ENCODE results near the gene ITFG1. TPM values are rescaled to one million over a fixed set of nuclear protein-coding genes. Genes with fewer than 3 reads are reported as not detected.
"Not testable (repeated sequence)": the region's sequence is repeated elsewhere in the genome, so short reads cannot be mapped to it uniquely, and the experiment has no call there.

The ITFG1 gene
- total RNA-seq, 1 experiment from 2014 or later: 18.0 TPM

DNA sequence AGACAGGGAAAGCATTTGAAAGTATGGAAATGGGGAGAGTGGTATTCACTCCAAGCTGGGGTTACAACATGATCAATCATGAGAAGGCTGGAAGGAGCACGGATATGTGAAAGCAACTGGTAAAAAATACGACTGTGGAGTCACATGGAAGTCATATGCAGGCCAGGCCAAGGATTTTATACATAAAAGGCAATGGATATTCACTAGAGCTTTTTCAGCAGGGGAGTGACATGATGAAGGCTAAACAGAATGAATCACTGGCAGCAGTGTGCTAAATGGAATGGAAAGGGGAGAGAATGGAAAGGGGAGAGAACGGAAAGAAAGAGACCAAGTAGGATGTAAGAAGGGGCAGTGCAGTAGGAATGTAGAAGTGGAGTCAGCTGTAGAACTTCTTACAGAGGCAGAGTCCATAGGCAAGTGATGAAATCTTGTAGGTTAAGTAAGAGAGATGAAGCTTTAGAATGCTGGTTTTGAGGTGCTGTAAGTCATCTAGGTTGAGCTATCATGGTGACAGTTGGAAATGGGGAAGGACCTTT is 304.1 kb downstream of the ITFG1 start:
- TF ChIP-seq, protein P1, sequence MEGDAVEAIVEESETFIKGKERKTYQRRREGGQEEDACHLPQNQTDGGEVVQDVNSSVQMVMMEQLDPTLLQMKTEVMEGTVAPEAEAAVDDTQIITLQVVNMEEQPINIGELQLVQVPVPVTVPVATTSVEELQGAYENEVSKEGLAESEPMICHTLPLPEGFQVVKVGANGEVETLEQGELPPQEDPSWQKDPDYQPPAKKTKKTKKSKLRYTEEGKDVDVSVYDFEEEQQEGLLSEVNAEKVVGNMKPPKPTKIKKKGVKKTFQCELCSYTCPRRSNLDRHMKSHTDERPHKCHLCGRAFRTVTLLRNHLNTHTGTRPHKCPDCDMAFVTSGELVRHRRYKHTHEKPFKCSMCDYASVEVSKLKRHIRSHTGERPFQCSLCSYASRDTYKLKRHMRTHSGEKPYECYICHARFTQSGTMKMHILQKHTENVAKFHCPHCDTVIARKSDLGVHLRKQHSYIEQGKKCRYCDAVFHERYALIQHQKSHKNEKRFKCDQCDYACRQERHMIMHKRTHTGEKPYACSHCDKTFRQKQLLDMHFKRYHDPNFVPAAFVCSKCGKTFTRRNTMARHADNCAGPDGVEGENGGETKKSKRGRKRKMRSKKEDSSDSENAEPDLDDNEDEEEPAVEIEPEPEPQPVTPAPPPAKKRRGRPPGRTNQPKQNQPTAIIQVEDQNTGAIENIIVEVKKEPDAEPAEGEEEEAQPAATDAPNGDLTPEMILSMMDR (conservative IDR thresholded peaks at IDR 0.05): no peak
- H3K27me3 Mint-ChIP-seq (ENCODE audit: low read depth): no peaks in the 10 kb centered on the region
- no peak overlapping the region for H2AK5ac ChIP-seq (ENCODE audit: insufficient read length, low read length)

DNA sequence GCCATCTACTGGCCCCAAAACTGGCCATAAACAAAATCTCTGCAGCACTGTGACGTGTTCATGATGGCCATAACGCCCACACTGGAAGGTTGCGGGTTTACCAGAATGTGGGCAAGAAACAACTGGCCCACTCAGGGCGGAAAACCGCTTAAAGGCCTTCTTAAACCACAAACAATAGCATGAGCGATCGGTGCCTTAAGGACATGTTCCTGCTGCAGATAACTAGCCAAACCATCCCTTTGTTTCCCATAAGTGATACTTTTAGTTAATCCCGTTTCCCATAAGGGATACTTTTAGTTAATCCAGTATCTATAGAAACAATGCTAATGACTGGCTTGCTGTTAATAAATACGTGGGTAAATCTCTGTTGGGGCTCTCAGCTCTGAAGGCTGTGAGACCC is 308.4 kb downstream of the ITFG1 start:
- H2BK15ac ChIP-seq (ENCODE audit: low read depth, low read length); H3K4me2 ChIP-seq (ENCODE audit: insufficient read depth, insufficient read length, low read length); H3K56ac ChIP-seq (ENCODE audit: insufficient read length, low read depth, low read length); H3K23ac ChIP-seq (ENCODE audit: insufficient read length, low read depth, low read length); H4K20me1 ChIP-seq (ENCODE audit: control insufficient read depth, insufficient read depth, insufficient read length); H3K23me2 ChIP-seq (ENCODE audit: insufficient read length, low read depth, low read length, poor library complexity, severe bottlenecking); DNase-seq; H2BK5ac ChIP-seq (ENCODE audit: insufficient read length, low read length); H3K9me3 ChIP-seq (ENCODE audit: control insufficient read depth, low read depth, low read length); H2AK5ac ChIP-seq (ENCODE audit: insufficient read length, low read length); H3K9ac ChIP-seq (ENCODE audit: extremely low read depth, insufficient read length, low read length); H3K4me3 Mint-ChIP-seq; H3K18ac ChIP-seq (ENCODE audit: insufficient read length, low read depth, low read length); H3K27ac Mint-ChIP-seq; H3T11ph ChIP-seq (ENCODE audit: low read length); H3K79me2 ChIP-seq (ENCODE audit: insufficient read depth, low read length); H2AFZ ChIP-seq (ENCODE audit: low read length); H2BK120ac ChIP-seq (ENCODE audit: low read depth, low read length, poor library complexity, severe bottlenecking); H3K4ac ChIP-seq (ENCODE audit: low read depth, low read length); H2BK12ac ChIP-seq (ENCODE audit: insufficient read length, low read depth, low read length); H3K27me3 Mint-ChIP-seq (ENCODE audit: low read depth); H3K79me1 ChIP-seq (ENCODE audit: insufficient read depth, low read depth, low read length, poor library complexity, severe bottlenecking); H3K14ac ChIP-seq (ENCODE audit: insufficient read depth, low read length); H4K8ac ChIP-seq (replicated peaks; ENCODE audit: insufficient read length, low read depth, low read length); H2BK20ac ChIP-seq (ENCODE audit: low read depth, low read length, poor library complexity, severe bottlenecking); H4K91ac ChIP-seq (ENCODE audit: insufficient read length, low read depth, low read length); H3K27me3 ChIP-seq (ENCODE audit: insufficient read depth, low read length); H4K5ac ChIP-seq (ENCODE audit: insufficient read length, low read depth, low read length); H3K4me1 Mint-ChIP-seq; H3K27ac ChIP-seq (ENCODE audit: insufficient read length, low read depth, low read length); H3K4me1 ChIP-seq (ENCODE audit: insufficient read depth, low read length): not testable (repeated sequence)
- Mint-ChIP-seq H3K9me3 (peaks cover 23 to 32% of the 10 kb centered on the region in 2 experiments), H3K36me3 (ENCODE audit: insufficient read depth in 1 of 3, low read depth in 3 of 3) (peaks cover 24 to 42% (median 37%) of the 10 kb centered on the region in 3 experiments)
- no CpG with 5 or more reads among the region's 9 CpGs for WGBS (ENCODE audit: extremely low coverage, insufficient read length, low lambda C conversion rate)

More for the DNA sequence above, 304.1 kb downstream of the ITFG1 start:
- Histone ChIP-seq H3K4me2 (ENCODE audit: insufficient read depth, insufficient read length, low read length) (no peak overlapping the region), H3K4me1 (ENCODE audit: insufficient read depth, low read length) (no peaks in the 10 kb centered on the region), H4K5ac (ENCODE audit: insufficient read length, low read depth, low read length) (no peak overlapping the region), H4K8ac (replicated peaks; ENCODE audit: insufficient read length, low read depth, low read length) (no peak overlapping the region), H3K23me2 (ENCODE audit: insufficient read length, low read depth, low read length, poor library complexity, severe bottlenecking) (no peaks in the 10 kb centered on the region), H3K27me3 (ENCODE audit: insufficient read depth, low read length) (no peaks in the 10 kb centered on the region), H3K79me1 (ENCODE audit: insufficient read depth, low read depth, low read length, poor library complexity, severe bottlenecking) (no peaks in the 10 kb centered on the region), H3K18ac (ENCODE audit: insufficient read length, low read depth, low read length) (no peak overlapping the region), H3T11ph (ENCODE audit: low read length) (no peak overlapping the region), H4K91ac (ENCODE audit: insufficient read length, low read depth, low read length) (no peak overlapping the region), H3K14ac (ENCODE audit: insufficient read depth, low read length) (no peak overlapping the region), H3K23ac (ENCODE audit: insufficient read length, low read depth, low read length) (no peak overlapping the region), H3K79me2 (ENCODE audit: insufficient read depth, low read length) (no peaks in the 10 kb centered on the region), H4K20me1 (ENCODE audit: control insufficient read depth, insufficient read depth, insufficient read length) (no peaks in the 10 kb centered on the region), H2BK5ac (ENCODE audit: insufficient read length, low read length) (no peak overlapping the region), H3K27ac (ENCODE audit: insufficient read length, low read depth, low read length) (no peak overlapping the region), H2AFZ (ENCODE audit: low read length) (no peak overlapping the region), H3K4ac (ENCODE audit: low read depth, low read length) (no peak overlapping the region), H2BK15ac (ENCODE audit: low read depth, low read length) (no peak overlapping the region), H3K56ac (ENCODE audit: insufficient read length, low read depth, low read length) (no peak overlapping the region), H3K9me3 (ENCODE audit: control insufficient read depth, low read depth, low read length) (peaks cover 9% of the 10 kb centered on the region), H2BK12ac (ENCODE audit: insufficient read length, low read depth, low read length) (no peak overlapping the region), H3K9ac (ENCODE audit: extremely low read depth, insufficient read length, low read length) (no peak overlapping the region), H2BK20ac (ENCODE audit: low read depth, low read length, poor library complexity, severe bottlenecking) (no peak overlapping the region), H2BK120ac (ENCODE audit: low read depth, low read length, poor library complexity, severe bottlenecking) (no peak overlapping the region)
- Mint-ChIP-seq H3K9me3 (peaks cover 19% of the 10 kb centered on the region in 2 experiments), H3K4me1 (no peaks in the 10 kb centered on the region), H3K4me3 (no peak overlapping the region), H3K27ac (no peak overlapping the region), H3K36me3 (ENCODE audit: insufficient read depth in 1 of 3, low read depth in 3 of 3) (peaks cover 16 to 26% (median 24%) of the 10 kb centered on the region in 3 experiments)
- DNase-seq: no peak
- no CpG with 5 or more reads among the region's 3 CpGs for WGBS (ENCODE audit: extremely low coverage, insufficient read length, low lambda C conversion rate)
